Testis (tissue), 2 donors: ENCODE measurements around the gene PKD2L1.

Source experiments
- CTCF ChIP-seq, 3 experiments: fragments of 450-650 bp in 2 of 3; fragments of 200-600 bp in 1 of 3; sonication (generic) in 1 of 3; IDR thresholded peaks; one replicate each; pipeline ENCODE4 v1.5.1; 2016 to 2019; ENCODE audit warnings: antibody characterized with exemption in 3 of 3, mild to moderate bottlenecking in 2 of 3, moderate library complexity in 1 of 3
- POLR2A ChIP-seq: fragments of 450-650 bp; IDR thresholded peaks from one replicate; pipeline ENCODE4 v1.6.1; 2017; ENCODE audit warnings: antibody characterized with exemption, mild to moderate bottlenecking, moderate library complexity

- TF ChIP-seq POLR2A = no peak
- peak in 1 of 3 experiments; percentile 18 for TF ChIP-seq CTCF (IDR thresholded peaks at IDR 0.05)
Observed at GRCh38 chr10:100286051-100287033, 43.7 kb downstream of the PKD2L1 start, which contains the start of gene BLOC1S2.
